Progenitor cell of endocrine pancreas (in vitro differentiated cells): Measurements from ENCODE around the gene TAF11L6. TPM values are rescaled to one million over a fixed set of nuclear protein-coding genes. Genes with fewer than 3 reads are reported as not detected.
"Not testable (repeated sequence)": the region's sequence is repeated elsewhere in the genome, so short reads cannot be mapped to it uniquely, and the experiment has no call there.

ENCODE experiments used
- DNase-seq: peaks from one replicate; pipeline ENCODE4 v3.0.0; 2021; ENCODE audit warnings: low spot score; ENCODE audit not compliant: unreplicated experiment
- H3K27ac Mint-ChIP-seq: 2 replicates; pipeline ENCODE4 v1.8.0; 2021; ENCODE audit warnings: mild to moderate bottlenecking, moderate library complexity, mixed read lengths
- H3K27me3 Mint-ChIP-seq: 2 replicates; pipeline ENCODE4 v1.8.0; 2021; ENCODE audit warnings: mixed read lengths
- H3K36me3 Mint-ChIP-seq: 2 replicates; pipeline ENCODE4 v1.8.0; 2022; ENCODE audit warnings: mixed read lengths; ENCODE audit not compliant: insufficient read depth
- H3K4me1 Mint-ChIP-seq: 2 replicates; pipeline ENCODE4 v1.8.0; 2021; ENCODE audit warnings: low read depth, mixed read lengths
- H3K4me3 Mint-ChIP-seq: 2 replicates; pipeline ENCODE4 v1.8.0; 2021; ENCODE audit warnings: low read depth, mild to moderate bottlenecking, moderate library complexity, mixed read lengths
- H3K9me3 Mint-ChIP-seq: 2 replicates; pipeline ENCODE4 v1.8.0; 2021; ENCODE audit warnings: low read depth, mixed read lengths
- total RNA-seq: library from RNA; stranded (reverse); gene quantifications from 2 replicates; pipeline ENCODE4 v1.2.1, GENCODE V29; 2021
- TF ChIP-seq, protein P1 (sequence below): fragments of 200-600 bp; sonication (generic); IDR thresholded peaks from one replicate; pipeline ENCODE4 v1.5.0; 2021; ENCODE audit warnings: antibody characterized with exemption, mild to moderate bottlenecking; ENCODE audit not compliant: unreplicated experiment

TAF11L6 gene
- total RNA-seq, 1 donor from 2014 or later: not detected

DNA sequence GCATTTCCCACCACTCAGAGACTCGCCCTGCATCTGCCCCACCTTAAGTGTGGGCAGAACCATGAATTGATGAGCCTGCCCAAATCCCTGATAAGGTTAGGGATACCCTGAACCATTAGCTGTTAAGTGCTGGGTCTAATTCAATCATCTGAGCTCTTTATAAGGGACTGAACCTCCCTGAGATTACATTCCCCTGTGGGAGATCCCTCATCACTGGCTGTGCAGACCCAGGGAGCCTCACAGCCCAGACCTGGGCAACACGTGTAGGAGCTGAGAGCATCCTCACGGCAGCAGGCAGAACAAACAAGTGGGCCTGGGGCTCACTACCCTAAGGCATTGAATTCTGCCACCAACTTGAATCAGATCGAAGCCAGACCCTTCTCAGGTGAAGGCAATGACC, 31.0 kb upstream of the TAF11L6 start:
- no peaks in the 10 kb centered on the region for H3K36me3 Mint-ChIP-seq
- peaks cover 4% of the 10 kb centered on the region for H3K9me3 Mint-ChIP-seq
- no peak overlapping the region for H3K27ac Mint-ChIP-seq
- H3K4me1 Mint-ChIP-seq: no peaks in the 10 kb centered on the region
- no peak for DNase-seq
- TF ChIP-seq, protein P1, sequence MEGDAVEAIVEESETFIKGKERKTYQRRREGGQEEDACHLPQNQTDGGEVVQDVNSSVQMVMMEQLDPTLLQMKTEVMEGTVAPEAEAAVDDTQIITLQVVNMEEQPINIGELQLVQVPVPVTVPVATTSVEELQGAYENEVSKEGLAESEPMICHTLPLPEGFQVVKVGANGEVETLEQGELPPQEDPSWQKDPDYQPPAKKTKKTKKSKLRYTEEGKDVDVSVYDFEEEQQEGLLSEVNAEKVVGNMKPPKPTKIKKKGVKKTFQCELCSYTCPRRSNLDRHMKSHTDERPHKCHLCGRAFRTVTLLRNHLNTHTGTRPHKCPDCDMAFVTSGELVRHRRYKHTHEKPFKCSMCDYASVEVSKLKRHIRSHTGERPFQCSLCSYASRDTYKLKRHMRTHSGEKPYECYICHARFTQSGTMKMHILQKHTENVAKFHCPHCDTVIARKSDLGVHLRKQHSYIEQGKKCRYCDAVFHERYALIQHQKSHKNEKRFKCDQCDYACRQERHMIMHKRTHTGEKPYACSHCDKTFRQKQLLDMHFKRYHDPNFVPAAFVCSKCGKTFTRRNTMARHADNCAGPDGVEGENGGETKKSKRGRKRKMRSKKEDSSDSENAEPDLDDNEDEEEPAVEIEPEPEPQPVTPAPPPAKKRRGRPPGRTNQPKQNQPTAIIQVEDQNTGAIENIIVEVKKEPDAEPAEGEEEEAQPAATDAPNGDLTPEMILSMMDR: no peak
- H3K4me3 Mint-ChIP-seq: no peak overlapping the region
- no peaks in the 10 kb centered on the region for H3K27me3 Mint-ChIP-seq

DNA sequence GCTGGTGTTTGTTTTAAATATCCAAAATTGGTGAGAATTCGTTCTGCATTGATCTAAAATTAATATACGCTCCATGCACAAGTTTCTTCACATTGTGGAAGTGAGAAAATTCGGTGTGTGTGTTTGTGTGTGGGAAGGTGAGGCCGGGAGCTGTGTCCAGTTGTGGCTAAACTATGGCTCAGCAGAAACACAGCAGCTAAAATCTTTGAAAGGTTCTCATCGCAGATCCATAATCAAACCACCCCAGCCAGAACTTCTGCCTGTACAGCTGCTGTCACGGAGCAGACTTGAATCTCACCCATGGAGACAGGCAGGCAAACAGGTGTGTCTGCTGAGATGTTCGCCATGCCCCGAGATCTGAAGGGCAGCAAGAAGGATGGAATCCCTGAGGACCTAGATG, 30.5 kb upstream of the TAF11L6 start, which contains the start of gene TAF11L2:
TSS of gene TAF11L2 (plus strand) at position 301 of the 400 bp plus-strand sequence.
- H3K27me3 Mint-ChIP-seq: not testable (repeated sequence)

DNA sequence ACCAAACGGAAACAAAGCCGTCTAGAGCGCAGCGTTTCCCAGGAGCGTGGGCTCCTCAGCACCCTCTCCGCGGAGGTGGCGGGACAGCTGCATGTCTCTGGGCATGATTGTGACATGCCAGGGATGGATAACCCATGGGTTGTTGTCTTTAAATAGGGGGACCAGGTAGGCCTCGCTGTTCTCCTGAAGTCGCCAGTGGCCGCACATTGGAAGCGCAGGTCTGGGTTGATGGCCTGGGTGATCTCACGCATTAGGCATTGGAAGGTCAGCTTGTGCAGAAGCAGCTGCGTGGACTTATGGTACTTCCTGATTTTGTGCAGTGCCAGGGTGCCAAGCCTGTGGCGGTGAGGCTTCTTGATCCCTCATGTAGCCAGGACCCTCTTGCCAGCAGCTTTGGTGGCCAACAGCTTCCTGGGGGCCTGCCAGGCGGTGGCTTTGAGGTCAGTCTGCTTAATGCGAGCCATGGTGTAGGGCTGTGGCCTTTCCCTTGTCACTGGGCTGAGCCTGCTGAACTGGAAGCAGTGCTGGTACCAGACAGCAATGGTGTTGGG, 16.6 kb upstream of the TAF11L6 start:
- H3K27ac Mint-ChIP-seq: no peak overlapping the region
- H3K4me3 Mint-ChIP-seq: no peak overlapping the region
- TF ChIP-seq, protein P1: no peak
- H3K4me1 Mint-ChIP-seq: no peaks in the 10 kb centered on the region
- no peaks in the 10 kb centered on the region for H3K36me3 Mint-ChIP-seq
- no peaks in the 10 kb centered on the region for H3K9me3 Mint-ChIP-seq
- DNase-seq: no peak
- peaks cover 2% of the 10 kb centered on the region for H3K27me3 Mint-ChIP-seq

More for the DNA sequence above, 30.5 kb upstream of the TAF11L6 start, which contains the start of gene TAF11L2:
- H3K27ac Mint-ChIP-seq, H3K36me3 Mint-ChIP-seq, H3K4me1 Mint-ChIP-seq, DNase-seq, H3K9me3 Mint-ChIP-seq, H3K4me3 Mint-ChIP-seq: not testable (repeated sequence)

DNA sequence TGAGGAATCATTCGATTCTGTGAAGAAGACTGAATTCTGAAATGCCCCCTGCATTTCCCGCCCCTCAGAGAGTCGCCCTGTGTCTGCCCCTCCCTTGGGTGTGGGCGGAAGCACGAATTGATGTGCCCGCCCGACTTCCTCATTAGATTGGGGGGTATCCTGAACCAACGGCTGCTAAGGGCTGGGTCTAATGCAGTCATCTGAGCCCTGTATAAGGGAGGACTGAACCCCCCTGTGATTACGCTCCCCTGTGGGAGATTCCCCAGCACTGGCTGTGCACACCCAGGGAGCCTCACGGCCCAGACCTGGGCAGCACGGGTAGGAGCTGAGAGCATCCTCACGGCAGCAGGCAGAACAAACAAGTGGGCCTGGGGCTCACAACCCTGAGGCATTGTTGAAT, 10.9 kb upstream of the TAF11L6 start:
- not testable (repeated sequence) for DNase-seq, H3K27me3 Mint-ChIP-seq, H3K9me3 Mint-ChIP-seq, H3K27ac Mint-ChIP-seq, H3K36me3 Mint-ChIP-seq, H3K4me3 Mint-ChIP-seq, H3K4me1 Mint-ChIP-seq

DNA sequence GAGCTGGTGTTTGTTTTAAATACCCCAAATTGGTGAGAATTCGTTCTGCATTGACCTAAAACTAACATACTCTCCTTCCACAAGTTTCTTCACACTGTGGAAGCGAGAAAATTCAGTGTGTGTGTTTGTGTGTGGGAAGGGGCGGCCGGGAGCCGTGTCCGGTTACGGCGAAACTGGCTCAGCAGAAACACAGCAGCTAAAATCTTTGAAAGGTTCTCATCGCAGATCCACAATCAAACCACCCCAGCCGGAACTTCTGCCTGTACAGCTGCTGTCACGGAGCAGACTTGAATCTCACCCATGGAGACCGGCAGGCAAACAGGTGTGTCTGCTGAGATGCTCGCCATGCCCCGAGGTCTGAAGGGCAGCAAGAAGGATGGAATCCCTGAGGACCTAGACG, 10.4 kb upstream of the TAF11L6 start, which contains the start of gene TAF11L3:
TSS of gene TAF11L3 (plus strand) at position 301 of the 400 bp plus-strand sequence.
- not testable (repeated sequence) for H3K4me1 Mint-ChIP-seq, H3K9me3 Mint-ChIP-seq, H3K36me3 Mint-ChIP-seq, DNase-seq, H3K4me3 Mint-ChIP-seq, H3K27ac Mint-ChIP-seq, H3K27me3 Mint-ChIP-seq

DNA sequence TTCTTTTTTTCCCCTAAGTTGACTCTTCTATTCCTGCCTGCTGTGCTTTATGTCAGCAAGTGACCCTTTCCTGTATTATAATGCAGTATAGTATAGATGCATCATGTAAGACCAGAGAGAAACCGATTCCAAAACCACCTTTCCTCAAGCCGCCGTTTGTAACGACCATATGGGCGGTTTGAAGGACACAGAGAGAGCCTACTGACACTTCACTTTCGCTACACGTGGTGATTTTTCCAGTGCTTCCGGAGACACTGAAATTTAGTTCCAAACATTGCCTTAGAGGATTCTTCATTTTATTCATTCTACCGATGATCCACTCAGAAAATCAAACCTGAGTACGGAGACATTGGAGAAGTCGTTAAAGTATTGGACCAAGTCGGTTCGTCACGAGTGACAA, 9.0 kb upstream of the TAF11L6 start:
- H3K9me3 Mint-ChIP-seq, H3K27me3 Mint-ChIP-seq, H3K36me3 Mint-ChIP-seq, H3K27ac Mint-ChIP-seq, H3K4me1 Mint-ChIP-seq, H3K4me3 Mint-ChIP-seq, DNase-seq: not testable (repeated sequence)

DNA sequence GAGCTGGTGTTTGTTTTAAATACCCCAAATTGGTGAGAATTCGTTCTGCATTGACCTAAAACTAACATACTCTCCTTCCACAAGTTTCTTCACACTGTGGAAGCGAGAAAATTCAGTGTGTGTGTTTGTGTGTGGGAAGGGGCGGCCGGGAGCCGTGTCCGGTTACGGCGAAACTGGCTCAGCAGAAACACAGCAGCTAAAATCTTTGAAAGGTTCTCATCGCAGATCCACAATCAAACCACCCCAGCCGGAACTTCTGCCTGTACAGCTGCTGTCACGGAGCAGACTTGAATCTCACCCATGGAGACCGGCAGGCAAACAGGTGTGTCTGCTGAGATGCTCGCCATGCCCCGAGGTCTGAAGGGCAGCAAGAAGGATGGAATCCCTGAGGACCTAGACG, 7.0 kb upstream of the TAF11L6 start, which contains the start of gene TAF11L4:
TSS of gene TAF11L4 (plus strand) at position 301 of the 400 bp plus-strand sequence.
- not testable (repeated sequence) for H3K27ac Mint-ChIP-seq, H3K4me1 Mint-ChIP-seq, H3K36me3 Mint-ChIP-seq, H3K27me3 Mint-ChIP-seq, H3K4me3 Mint-ChIP-seq, DNase-seq, H3K9me3 Mint-ChIP-seq

DNA sequence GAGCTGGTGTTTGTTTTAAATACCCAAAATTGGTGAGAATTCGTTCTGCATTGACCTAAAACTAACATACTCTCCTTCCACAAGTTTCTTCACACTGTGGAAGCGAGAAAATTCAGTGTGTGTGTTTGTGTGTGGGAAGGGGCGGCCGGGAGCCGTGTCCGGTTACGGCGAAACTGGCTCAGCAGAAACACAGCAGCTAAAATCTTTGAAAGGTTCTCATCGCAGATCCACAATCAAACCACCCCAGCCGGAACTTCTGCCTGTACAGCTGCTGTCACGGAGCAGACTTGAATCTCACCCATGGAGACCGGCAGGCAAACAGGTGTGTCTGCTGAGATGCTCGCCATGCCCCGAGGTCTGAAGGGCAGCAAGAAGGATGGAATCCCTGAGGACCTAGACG, 3.5 kb upstream of the TAF11L6 start, which contains the start of gene TAF11L5:
TSS of gene TAF11L5 (plus strand) at position 301 of the 400 bp plus-strand sequence.
- not testable (repeated sequence) for H3K36me3 Mint-ChIP-seq, H3K27ac Mint-ChIP-seq, H3K27me3 Mint-ChIP-seq, H3K9me3 Mint-ChIP-seq, H3K4me3 Mint-ChIP-seq, DNase-seq, H3K4me1 Mint-ChIP-seq

DNA sequence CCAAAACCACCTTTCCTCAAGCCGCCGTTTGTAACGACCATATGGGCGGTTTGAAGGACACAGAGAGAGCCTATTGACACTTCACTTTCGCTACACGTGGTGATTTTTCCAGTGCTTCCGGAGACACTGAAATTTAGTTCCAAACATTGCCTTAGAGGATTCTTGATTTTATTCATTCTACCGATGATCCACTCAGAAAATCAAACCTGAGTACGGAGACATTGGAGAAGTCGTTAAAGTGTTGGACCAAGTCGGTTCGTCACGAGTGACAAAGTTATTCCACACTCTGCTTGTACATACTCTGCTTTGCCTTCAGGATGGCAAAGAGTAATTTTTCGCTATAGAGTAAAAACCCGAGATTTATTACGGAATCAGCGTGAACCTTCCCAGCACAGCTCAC, 2.0 kb upstream of the TAF11L6 start:
- peak; percentile 53 for DNase-seq
- not testable (repeated sequence) for H3K36me3 Mint-ChIP-seq, H3K4me3 Mint-ChIP-seq, H3K27ac Mint-ChIP-seq, H3K9me3 Mint-ChIP-seq, H3K27me3 Mint-ChIP-seq, H3K4me1 Mint-ChIP-seq
